Activated T-cell treated with anti-CD3 and anti-CD28 coated beads for 1 hour (primary cell): ENCODE data around the gene BRSK1.
"Not testable (repeated sequence)": the region's sequence is repeated elsewhere in the genome, so short reads cannot be mapped to it uniquely, and the experiment has no call there.

ENCODE experiments used
- DNase-seq: peaks from one replicate; pipeline ENCODE4 v3.0.0-alpha.2; 2020; ENCODE audit warnings: low read depth

Gene BRSK1

GRCh38 chr19:55304279-55304978, 20.6 kb downstream of the BRSK1 start:
- no peak for DNase-seq

DNA sequence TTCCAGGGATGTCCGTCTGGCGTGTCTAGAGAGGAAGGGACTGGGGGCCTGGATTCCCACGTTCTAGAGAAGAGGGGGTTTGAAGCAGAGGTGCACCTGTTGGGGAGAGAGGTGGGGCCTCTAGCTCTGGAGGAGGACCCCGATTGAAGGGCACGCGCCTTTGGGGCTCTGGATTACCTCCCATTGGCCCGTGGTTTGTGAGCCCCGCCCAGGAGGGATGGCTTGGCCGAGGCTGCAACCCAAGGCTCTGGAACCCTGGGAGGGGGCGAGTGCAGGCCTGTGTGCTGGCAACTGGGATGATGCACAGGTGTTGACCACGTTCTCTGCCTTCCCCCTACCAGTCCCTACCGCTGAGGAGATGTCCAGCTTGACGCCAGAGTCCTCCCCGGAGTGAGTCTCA, 21.2 kb downstream of the BRSK1 start:
- no peak for DNase-seq

- DNase-seq = peak; percentile 35
Observed at GRCh38 chr19:55305491-55305890, 21.7 kb downstream of the BRSK1 start.

DNA sequence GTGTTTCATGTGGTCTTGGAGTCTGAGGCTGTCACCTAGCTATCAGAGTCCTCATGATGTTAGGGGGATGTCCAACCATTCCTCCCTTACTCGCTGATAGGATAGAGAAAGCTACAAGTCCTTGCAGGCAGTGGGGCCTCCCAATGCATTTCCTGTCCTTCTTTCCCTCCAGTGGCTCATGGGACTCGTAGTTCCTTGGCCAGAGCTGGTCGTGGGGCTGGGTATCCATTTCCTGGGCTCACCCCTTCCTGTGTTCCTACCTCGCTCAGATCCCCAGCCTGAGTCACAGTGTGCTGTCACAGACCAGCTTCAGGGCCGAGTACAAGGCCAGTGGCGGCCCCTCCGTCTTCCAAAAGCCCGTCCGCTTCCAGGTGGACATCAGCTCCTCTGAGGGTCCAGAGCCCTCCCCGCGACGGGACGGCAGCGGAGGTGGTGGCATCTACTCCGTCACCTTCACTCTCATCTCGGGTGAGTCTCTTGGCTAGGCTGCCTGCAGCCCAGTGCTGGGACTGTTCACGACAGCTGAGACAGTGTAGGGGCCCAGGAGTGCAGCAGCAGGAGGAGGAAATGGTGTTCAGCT, 22.3 kb downstream of the BRSK1 start:
- no peak for DNase-seq

- DNase-seq = no peak
Observed at GRCh38 chr19:55306712-55307111, 22.9 kb downstream of the BRSK1 start.

DNA sequence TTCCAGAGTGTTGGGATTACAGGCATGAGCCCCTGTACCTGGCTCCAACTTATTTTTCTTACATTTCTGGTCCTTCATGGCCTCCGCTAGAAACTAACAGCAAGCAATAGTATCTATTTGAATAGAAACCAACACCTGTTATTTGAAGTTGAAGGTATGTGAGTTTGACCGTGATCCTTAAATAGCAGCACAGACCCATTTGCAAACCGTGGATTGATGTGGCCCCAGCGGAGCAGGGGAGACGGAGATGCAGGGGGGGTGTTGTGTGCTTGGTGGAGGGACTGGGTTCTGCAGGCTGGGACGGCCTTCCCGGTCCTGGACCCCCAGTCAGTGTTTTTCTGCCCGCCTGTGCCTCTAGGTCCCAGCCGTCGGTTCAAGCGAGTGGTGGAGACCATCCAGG, 24.5 kb downstream of the BRSK1 start:
- no peak for DNase-seq

DNA sequence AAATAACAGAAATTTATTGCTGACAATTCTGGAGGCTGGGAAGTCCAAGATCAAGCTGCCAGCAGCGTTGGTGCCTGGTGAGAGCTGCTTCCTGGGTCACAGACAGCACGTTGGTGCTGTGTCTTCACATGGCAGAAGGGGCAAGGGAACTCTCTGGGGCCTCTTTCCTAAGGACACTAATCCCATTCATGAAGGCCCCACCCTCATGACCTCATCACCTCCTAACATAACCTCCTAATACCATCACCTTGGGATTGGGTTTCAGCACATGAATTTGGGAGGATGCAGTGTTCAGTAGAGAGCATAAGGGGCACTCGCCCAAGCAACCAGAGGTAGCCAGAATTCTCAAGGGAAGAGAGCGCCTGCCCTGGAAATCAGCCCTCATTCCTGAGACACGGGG, 25.7 kb downstream of the BRSK1 start:
- no peak for DNase-seq

DNA sequence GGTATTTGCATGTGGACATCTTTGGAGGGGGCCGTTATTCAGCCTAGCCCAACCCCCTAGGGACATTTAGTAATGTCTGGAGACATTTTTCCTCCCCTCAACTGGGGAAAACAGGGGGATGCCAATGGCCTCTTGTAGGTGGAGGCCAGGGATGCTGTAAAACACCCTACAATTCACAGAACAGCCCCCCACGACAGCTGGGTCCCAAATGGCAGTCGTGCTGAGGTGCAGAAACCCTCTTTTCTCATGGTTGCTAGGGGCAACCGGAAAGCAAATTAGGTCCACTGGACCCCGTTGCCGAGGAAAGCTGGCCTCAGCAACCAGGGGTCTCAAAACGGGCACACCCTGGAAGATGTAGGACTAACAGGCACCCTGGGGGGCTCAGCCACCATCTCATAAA, 26.7 kb downstream of the BRSK1 start:
- DNase-seq = no peak

DNA sequence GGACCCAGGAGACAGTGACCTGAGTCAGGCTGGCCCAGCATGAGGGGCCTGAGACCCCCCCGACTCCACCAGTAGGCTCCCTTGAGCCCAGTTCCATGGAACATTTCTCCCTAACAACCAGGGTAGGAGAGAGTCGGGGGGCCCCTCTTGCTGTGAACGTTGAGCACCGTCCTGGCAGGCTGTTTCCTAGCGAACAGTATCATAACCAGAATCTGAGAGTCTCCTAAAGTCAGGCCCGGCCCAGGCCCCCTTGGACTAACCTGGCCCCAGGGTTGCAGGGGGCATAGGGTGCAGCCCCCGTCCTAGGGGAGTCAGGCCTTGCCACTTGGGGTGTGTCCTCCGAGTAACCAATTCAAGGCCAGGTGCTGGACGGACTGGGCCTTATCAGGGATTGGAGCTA, 27.6 kb downstream of the BRSK1 start:
- no peak for DNase-seq

DNA sequence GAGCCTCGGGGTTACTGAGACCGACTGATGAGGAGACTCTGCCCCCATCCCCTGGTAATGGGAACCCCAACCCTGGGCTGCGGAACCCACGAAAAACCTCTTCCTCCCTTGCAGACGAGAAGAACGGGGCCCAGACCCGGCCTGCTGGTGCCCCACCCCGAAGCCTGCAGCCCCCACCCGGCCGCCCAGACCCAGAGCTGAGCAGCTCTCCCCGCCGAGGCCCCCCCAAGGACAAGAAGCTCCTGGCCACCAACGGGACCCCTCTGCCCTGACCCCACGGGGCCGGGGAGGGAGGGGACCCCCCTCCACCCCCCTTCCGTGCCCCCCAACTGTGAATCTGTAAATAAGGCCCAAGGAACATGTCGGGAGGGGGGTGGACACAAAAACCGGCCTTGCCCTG, 28.0 kb downstream of the BRSK1 start:
- no peak for DNase-seq

DNA sequence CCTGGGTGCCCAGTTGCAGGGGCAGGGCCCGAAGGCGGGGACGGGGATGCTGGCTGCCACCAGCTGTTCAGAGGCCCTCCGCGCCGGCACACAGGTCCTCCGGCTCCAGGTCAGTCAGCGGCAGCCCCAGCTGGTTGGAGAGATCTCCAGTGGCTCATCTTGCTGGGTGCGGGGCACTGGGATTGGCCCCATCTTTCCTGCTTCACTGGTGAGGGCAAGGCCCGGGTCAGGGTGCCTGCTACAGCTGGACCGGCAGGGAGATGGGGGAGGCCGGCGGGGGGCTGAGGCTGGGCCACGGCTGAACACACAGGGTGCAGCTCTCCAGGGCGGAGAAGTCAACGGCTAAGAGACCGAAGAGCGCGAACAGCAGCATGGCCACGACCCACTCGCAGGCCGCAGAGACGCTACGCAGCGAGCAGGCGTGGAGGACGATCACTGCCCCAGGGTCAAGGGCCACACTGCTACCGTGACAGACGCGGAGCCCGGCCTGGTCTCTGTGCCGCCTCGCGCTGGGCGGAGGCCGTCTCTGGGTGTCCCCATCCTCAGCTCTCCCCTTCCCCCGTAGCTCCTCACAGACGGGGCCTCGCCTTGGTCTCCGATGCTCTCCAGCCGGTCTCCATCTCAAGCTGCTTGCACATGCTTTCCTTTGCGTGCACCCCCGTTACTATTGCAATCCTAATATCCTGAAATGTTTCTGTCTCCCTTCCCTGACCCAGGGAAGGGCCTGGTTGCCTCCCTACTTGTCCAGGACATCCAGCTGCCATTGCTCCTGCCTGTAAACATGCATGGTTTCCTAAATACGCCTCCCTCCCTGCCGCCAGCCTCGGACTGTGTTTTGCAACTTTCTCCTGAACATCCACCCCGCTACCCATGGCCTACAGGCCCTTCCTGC, 29.1 kb downstream of the BRSK1 start:
- DNase-seq = no peak

- DNase-seq = no peak
Observed at GRCh38 chr19:55314396-55314795, 30.6 kb downstream of the BRSK1 start.

DNA sequence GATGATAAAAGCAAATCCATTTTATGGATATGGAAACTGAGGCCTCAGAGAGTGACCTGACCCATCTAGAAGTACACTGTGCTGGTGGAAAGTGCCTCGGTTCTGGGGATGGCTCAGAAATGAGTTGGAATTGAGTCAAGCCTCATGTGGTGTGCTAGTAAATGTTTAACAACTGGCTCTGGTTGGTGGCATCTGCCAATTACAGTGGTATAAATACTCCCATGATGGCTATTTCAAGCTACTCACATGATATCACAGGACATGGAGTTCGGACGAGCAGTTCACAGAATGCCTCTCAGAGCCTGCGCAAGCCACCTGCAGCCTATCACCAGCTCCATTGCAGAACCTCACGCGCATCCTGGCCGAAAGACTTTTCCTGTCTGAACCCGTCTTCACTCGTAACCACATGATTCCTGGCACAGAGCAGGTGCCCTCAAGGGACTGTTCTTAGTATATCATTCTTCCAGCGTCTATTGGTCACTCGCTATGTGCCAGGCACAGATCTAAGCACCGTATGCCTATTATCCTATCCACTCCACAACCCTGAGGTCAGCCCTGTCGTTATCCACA, 32.2 kb downstream of the BRSK1 start:
- DNase-seq = no peak

- DNase-seq = no peak
Observed at GRCh38 chr19:55316646-55317045, 32.8 kb downstream of the BRSK1 start.

GRCh38 chr19:55319785-55320184, 36.0 kb downstream of the BRSK1 start:
- no peak for DNase-seq

DNA sequence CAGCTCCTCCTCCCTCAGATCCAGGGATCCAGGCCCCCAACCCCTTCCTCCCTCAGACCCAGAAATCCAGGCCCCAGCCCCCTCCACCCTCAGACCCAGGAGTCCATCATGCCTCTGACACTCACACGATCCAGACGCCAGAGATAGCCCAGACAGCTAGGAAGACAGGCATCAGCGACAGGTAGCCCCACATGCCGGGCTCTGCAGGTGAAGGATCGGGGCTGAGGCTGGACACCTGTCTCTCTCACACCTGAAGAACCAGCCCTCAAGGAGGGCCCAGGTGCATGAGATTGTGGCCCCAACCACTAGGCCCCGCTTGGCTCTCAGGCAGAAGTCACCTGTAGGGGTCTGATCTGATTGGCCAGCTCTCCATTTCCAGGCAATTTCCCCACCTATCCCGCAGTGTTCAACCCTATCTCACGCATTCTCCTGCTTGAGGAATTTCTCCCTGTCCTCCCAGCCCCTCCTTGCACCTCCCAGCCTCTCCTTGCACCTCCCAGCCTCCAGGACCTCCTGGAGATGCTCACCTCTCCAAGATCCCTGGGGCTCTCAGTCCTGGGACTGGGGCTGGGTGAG, 37.1 kb downstream of the BRSK1 start:
- no peak for DNase-seq

- DNase-seq = no peak
Observed at GRCh38 chr19:55321466-55322137, 37.8 kb downstream of the BRSK1 start.

DNA sequence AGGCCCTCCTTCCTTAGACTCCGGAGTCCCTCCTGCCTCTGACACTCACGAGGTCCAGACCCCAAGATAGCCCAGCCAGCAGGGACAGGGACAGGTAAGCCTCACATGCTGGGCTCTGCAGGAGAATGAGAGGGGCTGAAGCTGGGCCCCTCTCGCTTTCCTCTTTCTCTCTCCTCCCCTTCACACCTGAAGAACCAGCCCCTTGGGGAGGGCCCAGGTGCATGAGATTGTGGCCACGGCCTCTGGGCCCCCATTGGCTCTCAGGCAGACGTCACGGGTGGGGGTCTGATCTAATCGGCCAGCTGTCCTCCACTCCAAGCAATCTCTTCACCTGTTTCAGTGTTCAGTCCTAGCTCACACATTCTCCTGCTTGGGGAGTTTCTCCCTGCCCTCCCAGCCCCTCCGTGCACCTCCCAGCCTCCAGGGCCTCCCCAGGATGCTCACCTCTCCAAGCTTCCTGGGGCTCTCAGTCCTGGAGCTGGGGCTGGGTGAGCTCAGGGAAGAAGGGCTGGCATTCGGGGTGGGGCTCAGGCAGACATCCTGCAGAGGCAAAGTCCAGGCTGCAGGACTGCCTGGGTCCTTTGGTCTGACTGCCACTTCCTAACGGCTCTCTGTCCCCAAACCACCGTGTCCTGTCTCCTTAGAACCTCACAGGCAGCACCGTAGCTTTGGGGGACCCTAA, 38.5 kb downstream of the BRSK1 start:
- DNase-seq = no peak

GRCh38 chr19:55324662-55325061, 40.9 kb downstream of the BRSK1 start:
- no peak for DNase-seq

DNA sequence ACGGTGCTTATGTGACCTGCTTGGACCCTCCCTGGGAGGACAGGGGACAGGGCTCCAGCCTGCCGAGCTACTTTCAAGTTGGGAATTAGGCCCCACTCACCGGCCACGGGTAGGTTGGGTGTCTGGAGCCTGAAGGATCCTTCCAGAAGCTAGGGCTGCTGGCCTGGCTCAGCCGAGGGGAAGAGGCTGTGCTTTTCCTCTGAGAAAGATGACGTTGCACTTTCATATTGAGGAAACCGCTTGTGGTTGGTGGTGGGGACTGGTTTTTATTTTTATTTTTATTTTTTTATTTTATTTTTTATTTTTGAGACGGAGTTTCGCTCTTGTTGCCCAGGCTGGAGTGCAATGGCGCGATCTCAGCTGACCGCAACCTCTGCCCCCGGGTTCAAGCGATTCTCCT, 41.4 kb downstream of the BRSK1 start, which contains the start of gene TMEM150B:
Gene TMEM150B (minus strand): TSS at position 170 of the 400 bp plus-strand sequence. CDS start 4,305 bp downstream, outside the sequence.
- DNase-seq = no peak

DNA sequence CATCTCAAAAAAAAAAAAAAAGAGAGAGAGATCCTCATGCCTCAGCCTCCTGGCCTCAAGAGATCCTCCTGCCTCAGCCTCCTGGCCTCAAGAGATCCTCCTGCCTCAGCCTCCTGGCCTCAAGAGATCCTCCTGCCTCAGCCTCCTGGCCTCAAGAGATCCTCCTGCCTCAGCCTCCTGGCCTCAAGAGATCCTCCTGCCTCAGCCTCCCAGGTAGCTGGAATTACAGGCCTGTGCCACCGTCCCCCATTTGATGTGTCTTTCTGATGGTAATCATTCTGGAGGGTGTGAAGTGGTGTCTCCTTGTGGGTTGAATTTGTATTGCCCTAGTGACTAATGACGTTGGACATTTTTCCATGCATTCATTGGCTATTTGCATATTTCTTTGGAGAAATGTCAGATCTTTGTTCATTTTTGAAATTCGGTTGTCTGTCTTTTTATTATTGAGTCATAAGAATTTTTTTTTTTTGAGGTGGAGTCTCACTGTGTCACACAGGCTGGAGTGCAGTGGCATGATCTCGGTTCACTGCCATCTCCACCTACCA, 45.0 kb downstream of the BRSK1 start:
- not testable (repeated sequence) for DNase-seq
